Measurements from ENCODE around the gene SMCP.

- no peak for TF ChIP-seq CTCF (IDR thresholded peaks at IDR 0.05)
- TF ChIP-seq POLR2A (IDR thresholded peaks at IDR 0.05) = no peak
- TF ChIP-seq POLR2AphosphoS5 (IDR thresholded peaks at IDR 0.05) = no peak
- no peak for TF ChIP-seq EP300 (IDR thresholded peaks at IDR 0.05)
These were observed 46.1 kb downstream of the SMCP start for GRCh38 chr1:152924191-152924590.
